ENCODE data around the gene ATAD1.
"Not testable (repeated sequence)": the region's sequence is repeated elsewhere in the genome, so short reads cannot be mapped to it uniquely, and the experiment has no call there.

ATAD1 gene

DNA sequence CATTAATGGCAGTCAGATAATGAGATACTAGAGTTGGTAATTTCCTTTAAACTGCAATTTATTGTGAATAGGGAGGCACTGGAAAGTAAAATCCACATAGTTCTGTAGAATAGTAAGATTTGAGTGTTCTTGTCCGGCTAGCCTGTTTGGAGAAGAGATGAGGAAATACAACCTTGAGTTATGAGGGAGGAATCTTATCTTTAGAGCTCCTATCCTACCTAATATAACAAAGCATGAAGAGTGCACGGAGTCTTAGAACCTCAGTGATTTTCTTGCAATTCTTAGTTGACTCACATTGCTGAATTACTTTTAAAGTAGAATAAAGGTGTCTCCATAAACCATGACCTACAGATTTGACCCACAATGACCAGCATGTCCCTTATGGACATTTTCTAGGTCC, 73.4 kb downstream of the ATAD1 start:
- Histone ChIP-seq H3K4me1 (peaks cover 0 to 17% (median 0%) of the 10 kb centered on the region in 10 experiments; a peak in 5 of 20 replicates), H3K9ac (no peak overlapping the region), H3K36me3 (no peaks in the 10 kb centered on the region), H3K4me2 (no peak overlapping the region), H3K4me3 (no peak overlapping the region), H3K9me3 (replicated peaks in 1 of 11) (no peaks in the 10 kb centered on the region), H3K27ac (no peak overlapping the region), H3K27me3 (no peaks in the 10 kb centered on the region), H4K20me1 (no peaks in the 10 kb centered on the region)
- no peak for TF ChIP-seq Cebpa-rat (IDR thresholded peaks at IDR 0.05)

DNA sequence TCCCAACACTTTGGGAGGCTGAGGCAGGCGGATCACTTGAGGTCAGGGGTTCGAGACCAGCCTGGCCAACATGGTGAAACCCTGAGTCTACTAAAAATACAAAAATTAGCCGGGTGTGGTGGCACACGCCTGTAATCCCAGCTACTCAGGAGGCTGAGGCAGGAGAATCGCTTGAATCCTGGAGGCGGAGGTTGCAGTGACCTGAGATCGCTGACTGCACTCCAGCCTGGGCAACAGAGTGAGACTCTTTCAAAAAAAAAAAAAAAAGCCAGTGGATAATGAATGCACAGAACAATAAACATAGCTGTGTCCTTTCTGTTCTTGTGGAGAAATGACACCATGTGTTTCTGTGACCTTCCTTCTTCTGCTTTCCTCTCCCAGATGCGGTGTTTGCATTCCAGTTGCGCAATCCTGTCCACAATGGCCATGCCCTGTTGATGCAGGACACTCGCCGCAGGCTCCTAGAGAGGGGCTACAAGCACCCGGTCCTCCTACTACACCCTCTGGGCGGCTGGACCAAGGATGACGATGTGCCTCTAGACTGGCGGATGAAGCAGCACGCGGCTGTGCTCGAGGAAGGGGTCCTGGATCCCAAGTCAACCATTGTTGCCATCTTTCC, 74.9 kb downstream of the ATAD1 start:
- not testable (repeated sequence) for H3K9me3 ChIP-seq (replicated peaks in 1 of 11); H3K36me3 ChIP-seq
- TF ChIP-seq Cebpa-rat (IDR thresholded peaks at IDR 0.05) = peak; percentile 63 to 91 (median 84); a peak in 19 of 22 replicates

DNA sequence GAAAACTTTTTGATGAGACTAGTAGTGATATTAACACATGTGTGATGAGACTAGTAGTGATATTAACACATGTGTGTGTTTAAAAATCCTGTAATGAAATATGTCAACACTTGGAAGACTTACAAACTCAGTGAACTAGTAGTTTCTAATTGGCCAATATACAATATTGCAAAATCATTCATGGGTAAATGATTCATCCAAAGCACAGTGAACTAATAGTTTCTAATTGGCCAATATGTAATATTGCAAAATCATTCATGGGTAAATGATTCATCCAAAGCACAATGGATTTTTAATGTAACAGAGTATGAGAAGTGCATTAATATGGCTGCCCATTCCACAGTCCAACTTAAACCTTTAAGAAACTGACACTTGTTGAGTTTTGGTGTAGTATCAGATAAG, 77.8 kb downstream of the ATAD1 start:
- no peaks in the 10 kb centered on the region for H3K9me3 ChIP-seq (replicated peaks in 1 of 11)
- no peaks in the 10 kb centered on the region for H3K36me3 ChIP-seq
- H4K20me1 ChIP-seq = no peaks in the 10 kb centered on the region
- H3K4me2 ChIP-seq = peak overlapping the region in 3 of 11 experiments; percentile 0 to 4 (median 1); a peak in 2 of 22 replicates
- no peaks in the 10 kb centered on the region for H3K27me3 ChIP-seq
- H3K9ac ChIP-seq = no peak overlapping the region
- H3K4me1 ChIP-seq = peaks cover 0 to 17% (median 0%) of the 10 kb centered on the region in 10 experiments; a peak in 5 of 20 replicates
- TF ChIP-seq Cebpa-rat (IDR thresholded peaks at IDR 0.05) = no peak
- 0 out of 22 replicates have a peak overlapping the region, but pooled peaks of 1 of the 11 experiments have one; percentile 12 for H3K27ac ChIP-seq
- H3K4me3 ChIP-seq = no peak overlapping the region

More for the DNA sequence above, 74.9 kb downstream of the ATAD1 start:
- H3K4me1 ChIP-seq = peaks cover 0 to 17% (median 0%) of the 10 kb centered on the region in 10 experiments; a peak in 5 of 20 replicates
- not testable (repeated sequence) for H3K9ac ChIP-seq, H4K20me1 ChIP-seq, H3K27me3 ChIP-seq, H3K27ac ChIP-seq, H3K4me3 ChIP-seq
- H3K4me2 ChIP-seq = peak overlapping the region in 3 of 11 experiments; percentile 11 to 16 (median 14); a peak in 2 of 22 replicates

DNA sequence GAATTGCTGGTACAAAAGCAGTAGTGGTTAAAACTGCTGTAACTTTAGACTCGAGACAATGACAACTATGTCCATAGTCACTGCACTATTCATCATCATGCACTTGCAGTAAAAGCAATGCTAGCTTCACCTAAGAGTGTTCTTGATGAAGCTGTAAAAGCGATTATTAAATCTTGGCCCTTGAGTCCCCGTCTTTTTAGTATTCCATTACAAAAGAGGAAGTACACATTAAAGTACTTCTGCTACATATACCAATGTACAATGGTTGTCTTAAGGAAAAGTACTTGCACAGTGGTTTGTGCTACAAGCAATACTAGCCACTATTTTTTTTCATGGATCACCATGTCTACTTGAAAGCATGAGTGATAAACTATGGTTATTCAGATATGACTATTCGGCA, 78.3 kb downstream of the ATAD1 start:
- no peak overlapping the region for H3K4me3 ChIP-seq
- no peaks in the 10 kb centered on the region for H3K36me3 ChIP-seq
- 0 out of 22 replicates have a peak overlapping the region, but pooled peaks of 1 of the 11 experiments have one; percentile 12 for H3K27ac ChIP-seq
- TF ChIP-seq Cebpa-rat (IDR thresholded peaks at IDR 0.05) = no peak
- no peak overlapping the region for H3K9ac ChIP-seq
- H3K4me1 ChIP-seq = peaks cover 0 to 22% (median 2%) of the 10 kb centered on the region in 10 experiments; a peak in 9 of 20 replicates
- H3K27me3 ChIP-seq = no peaks in the 10 kb centered on the region
- no peaks in the 10 kb centered on the region for H4K20me1 ChIP-seq
- H3K9me3 ChIP-seq (replicated peaks in 1 of 11) = no peaks in the 10 kb centered on the region
- no peak overlapping the region; a peak in 1 of 22 replicates for H3K4me2 ChIP-seq

DNA sequence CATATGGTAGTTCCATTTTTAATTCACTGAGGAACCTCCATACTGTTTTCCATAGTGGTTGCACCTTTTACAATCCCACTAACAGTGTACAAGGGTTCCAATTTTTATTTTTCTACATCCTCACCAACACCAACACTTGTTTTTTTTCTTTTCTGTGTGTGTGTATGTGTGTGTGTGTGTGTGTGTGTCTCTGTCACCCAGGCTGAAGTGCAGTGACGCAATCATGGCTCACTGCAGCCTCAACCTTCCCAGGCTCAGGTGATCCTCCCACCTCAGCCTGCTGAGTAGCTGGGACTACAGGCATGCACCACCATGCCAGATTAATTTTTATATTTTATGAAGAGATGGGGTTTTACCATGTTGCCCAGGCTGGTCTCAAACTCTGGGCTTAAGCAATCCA, 79.8 kb downstream of the ATAD1 start:
- not testable (repeated sequence) for H3K9me3 ChIP-seq (replicated peaks in 1 of 11); H3K4me3 ChIP-seq; H3K27ac ChIP-seq; H3K4me2 ChIP-seq; H3K27me3 ChIP-seq; H3K9ac ChIP-seq; H4K20me1 ChIP-seq; H3K36me3 ChIP-seq
- peaks cover 0 to 24% (median 2%) of the 10 kb centered on the region in 10 experiments; a peak in 9 of 20 replicates for H3K4me1 ChIP-seq

DNA sequence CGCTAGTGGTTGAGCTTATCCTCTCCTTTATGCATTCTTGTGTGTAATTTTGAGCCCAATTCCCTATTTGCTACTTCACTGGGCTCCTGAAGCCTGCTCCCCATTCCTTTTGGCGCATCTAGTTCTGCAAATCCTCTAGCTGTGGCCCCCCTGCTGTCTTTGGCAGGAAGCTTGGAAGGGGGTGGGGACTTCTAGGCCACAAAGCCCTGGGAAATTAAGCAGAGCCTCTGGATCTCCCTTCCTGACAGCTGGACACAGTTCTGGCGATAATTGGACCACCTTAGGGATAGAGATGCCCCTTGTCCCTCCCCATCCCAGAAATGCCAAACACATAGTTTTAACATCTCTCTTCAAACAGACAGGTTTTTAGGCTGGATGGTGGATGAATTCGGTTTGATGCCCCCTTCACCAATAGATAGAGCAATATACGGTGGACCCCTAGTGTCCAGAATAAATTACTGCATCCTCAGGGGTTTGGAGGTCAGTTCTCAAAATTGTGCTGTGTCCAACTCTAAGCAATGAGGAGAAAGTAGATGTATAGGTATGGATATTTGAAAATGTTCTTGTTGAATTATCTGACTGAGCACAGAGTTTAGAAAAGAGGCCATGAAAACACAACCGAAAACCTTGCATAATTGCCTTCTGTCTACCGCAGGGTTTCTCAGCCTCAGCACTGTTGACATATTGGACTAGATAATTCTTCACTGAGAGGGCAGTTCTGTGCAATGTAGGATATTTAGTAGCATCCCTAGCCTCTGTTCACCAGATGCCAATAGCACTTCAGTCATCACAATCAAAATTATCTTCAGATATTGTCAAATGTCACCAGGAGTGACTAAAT, 82.8 kb downstream of the ATAD1 start:
- Histone ChIP-seq H3K4me1 (peaks cover 0 to 12% (median 2%) of the 10 kb centered on the region in 10 experiments; a peak in 8 of 20 replicates), H3K4me2 (peak overlapping the region in 3 of 11 experiments; percentile 1 to 41 (median 3); a peak in 3 of 22 replicates), H3K9me3 (replicated peaks in 1 of 11) (no peaks in the 10 kb centered on the region), H3K27ac (no peak overlapping the region), H3K36me3 (no peaks in the 10 kb centered on the region), H4K20me1 (no peaks in the 10 kb centered on the region), H3K9ac (no peak overlapping the region), H3K4me3 (no peak overlapping the region), H3K27me3 (no peaks in the 10 kb centered on the region)
- no peak for TF ChIP-seq Cebpa-rat (IDR thresholded peaks at IDR 0.05)

DNA sequence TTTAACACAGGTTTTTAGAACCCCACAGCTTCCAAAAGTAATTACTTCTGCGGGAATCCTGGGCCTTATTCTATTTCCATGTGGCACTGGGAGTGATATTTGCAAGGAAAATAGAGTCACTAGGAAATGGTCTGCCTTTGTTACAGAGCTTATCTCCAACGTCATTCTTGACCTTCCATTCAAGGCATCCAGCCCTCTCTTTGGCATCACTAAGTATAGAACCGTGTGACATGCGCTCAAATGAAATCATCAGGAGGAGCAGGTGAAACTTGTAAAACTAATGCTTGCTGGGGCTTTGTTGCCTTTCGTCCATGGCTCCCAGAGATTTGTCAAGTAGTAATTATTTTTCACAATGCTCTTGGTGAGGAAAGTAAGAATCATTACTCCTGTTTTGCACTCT, 84.9 kb downstream of the ATAD1 start:
- no peak for TF ChIP-seq Cebpa-rat (IDR thresholded peaks at IDR 0.05)
- no peaks in the 10 kb centered on the region for H4K20me1 ChIP-seq
- H3K4me3 ChIP-seq = no peak overlapping the region
- H3K9me3 ChIP-seq (replicated peaks in 1 of 11) = no peaks in the 10 kb centered on the region
- H3K27me3 ChIP-seq = no peaks in the 10 kb centered on the region
- H3K4me2 ChIP-seq = no peak overlapping the region
- H3K4me1 ChIP-seq = peaks cover 0 to 10% (median 2%) of the 10 kb centered on the region in 10 experiments; a peak in 8 of 20 replicates
- no peak overlapping the region for H3K27ac ChIP-seq
- no peak overlapping the region for H3K9ac ChIP-seq
- H3K36me3 ChIP-seq = no peaks in the 10 kb centered on the region

DNA sequence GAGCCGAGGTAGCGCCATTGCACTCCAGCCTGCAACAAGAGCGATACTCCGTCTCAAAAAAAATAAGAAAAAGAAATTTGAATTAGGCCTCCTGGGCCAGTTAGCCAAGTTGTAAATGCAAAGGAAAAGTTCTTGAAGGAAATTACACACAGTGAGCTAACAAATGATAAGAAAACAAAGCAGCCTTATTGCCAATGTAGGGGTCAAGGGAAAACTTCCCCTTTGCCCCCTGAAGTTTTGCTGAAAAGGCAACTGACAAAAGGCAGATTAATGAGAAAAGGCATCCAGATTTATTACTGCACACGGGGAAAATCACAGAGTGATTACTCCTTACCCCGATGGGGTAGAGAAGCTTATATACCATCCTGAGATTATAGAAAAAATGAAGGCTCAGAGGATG, 88.1 kb downstream of the ATAD1 start:
- no peak for TF ChIP-seq Cebpa-rat (IDR thresholded peaks at IDR 0.05)
- Histone ChIP-seq H3K4me3 (no peak overlapping the region), H3K4me2 (no peak overlapping the region), H3K27ac (no peak overlapping the region), H3K9ac (no peak overlapping the region), H3K9me3 (replicated peaks in 1 of 11) (no peaks in the 10 kb centered on the region), H3K27me3 (no peaks in the 10 kb centered on the region), H3K36me3 (no peaks in the 10 kb centered on the region), H3K4me1 (peaks cover 0 to 8% (median 2%) of the 10 kb centered on the region in 10 experiments; a peak in 8 of 20 replicates), H4K20me1 (no peaks in the 10 kb centered on the region)

DNA sequence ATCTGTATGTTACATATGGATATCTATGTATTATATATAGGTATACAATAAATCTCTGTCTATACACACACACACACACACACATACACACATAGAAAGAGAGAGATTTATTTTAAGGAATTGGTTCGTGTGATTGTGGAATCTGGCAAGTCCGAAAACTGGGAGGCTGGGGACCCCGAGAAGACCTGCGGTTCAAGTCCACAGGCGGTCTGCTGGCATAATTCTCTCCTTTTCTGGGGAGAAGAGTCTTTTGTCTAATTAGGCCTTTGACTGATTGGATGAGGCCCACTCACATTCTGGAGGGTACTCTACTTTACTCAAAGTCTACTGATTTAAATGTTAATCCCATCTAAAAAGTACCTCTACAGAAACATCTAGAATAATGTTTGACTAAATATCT, 93.2 kb downstream of the ATAD1 start:
- Histone ChIP-seq H4K20me1 (no peaks in the 10 kb centered on the region), H3K27ac (no peak overlapping the region), H3K4me3 (no peak overlapping the region), H3K36me3 (no peaks in the 10 kb centered on the region), H3K27me3 (no peaks in the 10 kb centered on the region), H3K9ac (no peak overlapping the region), H3K4me2 (no peak overlapping the region), H3K4me1 (no peaks in the 10 kb centered on the region), H3K9me3 (replicated peaks in 1 of 11) (no peaks in the 10 kb centered on the region)
- no peak for TF ChIP-seq Cebpa-rat (IDR thresholded peaks at IDR 0.05)

All from BLaER1 treated with 17β-estradiol and CSF1 and Interleukin-3, amounts not matched to agents 10 nM and 100 nM (cell line).